IPS-NIHi11 (cell line): ENCODE data around the gene ZNF507.
A peak's percentile ranks its signal among the peaks of the same experiment; 100 is the strongest.

Source experiments
- DNase-seq: peaks from one replicate; pipeline ENCODE4 v3.0.0; 2012; ENCODE audit warnings: mixed read lengths, low spot score

The ZNF507 gene

GRCh38 chr19:32339988-32340874 lies 5.2 kb upstream of the ZNF507 start:
- peak; percentile 73 for DNase-seq

- DNase-seq: no peak
Observed at GRCh38 chr19:32342695-32343094, 2.7 kb upstream of the ZNF507 start.

- no peak for DNase-seq
Observed at GRCh38 chr19:32343550-32344262, 1.7 kb upstream of the ZNF507 start.

GRCh38 chr19:32346901-32347300 lies 1.5 kb downstream of the ZNF507 start:
- no peak for DNase-seq

- DNase-seq: no peak
Observed at GRCh38 chr19:32347573-32347972, 2.2 kb downstream of the ZNF507 start.

GRCh38 chr19:32349051-32349450 lies 3.6 kb downstream of the ZNF507 start:
- no peak for DNase-seq

- DNase-seq: no peak
Observed at GRCh38 chr19:32349724-32350470, 4.5 kb downstream of the ZNF507 start.

- no peak for DNase-seq
Observed at GRCh38 chr19:32350471-32350865, 5.1 kb downstream of the ZNF507 start.

GRCh38 chr19:32350987-32351348 lies 5.6 kb downstream of the ZNF507 start:
- DNase-seq: no peak

- DNase-seq: no peak
Observed at GRCh38 chr19:32352241-32352630, 6.8 kb downstream of the ZNF507 start.

GRCh38 chr19:32354345-32354744 lies 8.9 kb downstream of the ZNF507 start:
- no peak for DNase-seq

- no peak for DNase-seq
Observed at GRCh38 chr19:32355309-32355708, 9.9 kb downstream of the ZNF507 start.

- DNase-seq: no peak
Observed at GRCh38 chr19:32357720-32358119, 12.3 kb downstream of the ZNF507 start.

GRCh38 chr19:32358321-32358720 lies 12.9 kb downstream of the ZNF507 start:
- DNase-seq: no peak

GRCh38 chr19:32359581-32359980 lies 14.2 kb downstream of the ZNF507 start:
- no peak for DNase-seq

- DNase-seq: no peak
Observed at GRCh38 chr19:32361574-32362317, 16.3 kb downstream of the ZNF507 start.

- no peak for DNase-seq
Observed at GRCh38 chr19:32362318-32362691, 16.9 kb downstream of the ZNF507 start.

- no peak for DNase-seq
Observed at GRCh38 chr19:32363175-32363574, 17.8 kb downstream of the ZNF507 start.

GRCh38 chr19:32363632-32364031 lies 18.2 kb downstream of the ZNF507 start:
- no peak for DNase-seq

- DNase-seq: no peak
Observed at GRCh38 chr19:32364040-32364439, 18.6 kb downstream of the ZNF507 start.

GRCh38 chr19:32367063-32367462 lies 21.7 kb downstream of the ZNF507 start:
- DNase-seq: no peak

GRCh38 chr19:32367948-32368536 lies 22.6 kb downstream of the ZNF507 start:
- no peak for DNase-seq
